Mesenchymal stem cell (in vitro differentiated cells and primary cell): Measurements from ENCODE around the gene IGSF9.

Experiments used
- DNase-seq: peaks from one replicate; pipeline ENCODE4 v3.0.0-alpha.2; 2013
- H2AFZ ChIP-seq: one replicate; pipeline ENCODE4 v1.6.1; 2013; ENCODE audit warnings: low read depth, mild to moderate bottlenecking, control low read depth, inconsistent platforms, low read length, moderate library complexity
- H2AK5ac ChIP-seq: 2 replicates; pipeline ENCODE4 v1.6.1; 2013; ENCODE audit warnings: low read length, moderate library complexity, mild to moderate bottlenecking, inconsistent platforms; ENCODE audit not compliant: severe bottlenecking
- H2BK120ac ChIP-seq: one replicate; pipeline ENCODE4 v1.6.1; 2013; ENCODE audit warnings: low read depth, mild to moderate bottlenecking, inconsistent platforms, low read length, moderate library complexity
- H2BK12ac ChIP-seq, 2 experiments: one replicate each; pipeline ENCODE4 v1.6.1; 2013; ENCODE audit warnings: inconsistent platforms in 2 of 2, low read length in 2 of 2, mild to moderate bottlenecking in 2 of 2, moderate library complexity in 2 of 2, control low read depth in 1 of 2
- H2BK15ac ChIP-seq: one replicate; pipeline ENCODE4 v1.6.1; 2013; ENCODE audit warnings: mild to moderate bottlenecking, low read depth, inconsistent platforms; ENCODE audit not compliant: poor library complexity, severe bottlenecking
- H2BK5ac ChIP-seq: 2 replicates; pipeline ENCODE4 v1.6.1; 2013; ENCODE audit warnings: low read depth, mild to moderate bottlenecking, low read length, control low read depth, inconsistent platforms; ENCODE audit not compliant: poor library complexity, severe bottlenecking
- H3K14ac ChIP-seq, 2 experiments: one replicate each; pipeline ENCODE4 v1.6.1; 2013; ENCODE audit warnings: inconsistent platforms in 2 of 2, low read length in 2 of 2, control low read depth in 1 of 2, mild to moderate bottlenecking in 1 of 2, moderate library complexity in 1 of 2
- H3K18ac ChIP-seq, 2 experiments: one replicate each; pipeline ENCODE4 v1.6.1; 2013; ENCODE audit warnings: inconsistent platforms in 2 of 2, low read length in 2 of 2, control low read depth in 1 of 2, low read depth in 1 of 2, mild to moderate bottlenecking in 1 of 2
- H3K23ac ChIP-seq, 2 experiments: one replicate each; pipeline ENCODE4 v1.6.1; 2013; ENCODE audit warnings: inconsistent platforms in 2 of 2, low read length in 2 of 2, mild to moderate bottlenecking in 2 of 2, moderate library complexity in 2 of 2, control low read depth in 1 of 2
- H3K27ac ChIP-seq: 2 replicates; pipeline ENCODE4 v1.5.1; 2013; ENCODE audit warnings: mild to moderate bottlenecking, moderate library complexity, low read length, control low read depth, inconsistent platforms; ENCODE audit not compliant: poor library complexity, severe bottlenecking
- H3K27me3 ChIP-seq, 2 experiments: 2 replicates each; pipeline versions ENCODE4 v1.6.1 to v1.7.0; 2013; ENCODE audit warnings: low read length in 2 of 2, mild to moderate bottlenecking in 2 of 2, moderate library complexity in 2 of 2, control low read depth in 1 of 2, inconsistent platforms in 1 of 2; ENCODE audit not compliant: control insufficient read depth in 1 of 2, insufficient read depth in 1 of 2
- H3K36me3 ChIP-seq, 2 experiments: 2 replicates each; pipeline versions ENCODE4 v1.6.1 to v1.7.0; 2013; ENCODE audit warnings: low read length in 2 of 2, control low read depth in 1 of 2, inconsistent platforms in 1 of 2, low read depth in 1 of 2, mild to moderate bottlenecking in 1 of 2; ENCODE audit not compliant: insufficient read depth in 2 of 2, control insufficient read depth in 1 of 2
- H3K4ac ChIP-seq, 2 experiments: one replicate each; pipeline ENCODE4 v1.6.1; 2013; ENCODE audit warnings: inconsistent platforms in 2 of 2, low read length in 2 of 2, mild to moderate bottlenecking in 2 of 2, moderate library complexity in 2 of 2, control low read depth in 1 of 2, low read depth in 1 of 2
- H3K4me1 ChIP-seq: 2 replicates; pipeline ENCODE4 v1.6.1; 2013; ENCODE audit warnings: low read depth, low read length, control low read depth; ENCODE audit not compliant: control insufficient read depth, insufficient read depth
- H3K4me2 ChIP-seq: 2 replicates; pipeline ENCODE4 v1.6.1; 2013; ENCODE audit warnings: low read length, mild to moderate bottlenecking, inconsistent platforms; ENCODE audit not compliant: poor library complexity, severe bottlenecking
- H3K4me3 ChIP-seq, 2 experiments: 2 replicates each; pipeline versions ENCODE4 v1.5.1 to v1.7.0; 2013; ENCODE audit warnings: low read length in 2 of 2, mild to moderate bottlenecking in 2 of 2, control low read depth in 1 of 2, low read depth in 1 of 2; ENCODE audit not compliant: insufficient read depth in 1 of 2
- H3K79me1 ChIP-seq: replicated peaks from 2 replicates; pipeline ENCODE4 v1.6.1; 2013; ENCODE audit warnings: mild to moderate bottlenecking, control low read depth, low read length, inconsistent platforms; ENCODE audit not compliant: poor library complexity, severe bottlenecking
- H3K9ac ChIP-seq: 2 replicates; pipeline ENCODE4 v1.7.0; 2013; ENCODE audit warnings: mild to moderate bottlenecking, low read length, moderate library complexity
- H3K9me3 ChIP-seq: 2 replicates; pipeline ENCODE4 v1.7.0; 2013; ENCODE audit warnings: mild to moderate bottlenecking, low read length; ENCODE audit not compliant: control insufficient read depth
- H4K8ac ChIP-seq: one replicate; pipeline ENCODE4 v1.6.1; 2013; ENCODE audit warnings: inconsistent platforms, mild to moderate bottlenecking, low read length, moderate library complexity
- H4K91ac ChIP-seq: one replicate; pipeline ENCODE4 v1.6.1; 2013; ENCODE audit warnings: mild to moderate bottlenecking, low read length, inconsistent platforms
- WGBS: methylation state at CpG from one replicate; pipeline ENCODE4 v1.1.7; 2013; ENCODE audit warnings: mixed read lengths; 5-methylcytosine and 5-hydroxymethylcytosine counted together

IGSF9 gene

DNA sequence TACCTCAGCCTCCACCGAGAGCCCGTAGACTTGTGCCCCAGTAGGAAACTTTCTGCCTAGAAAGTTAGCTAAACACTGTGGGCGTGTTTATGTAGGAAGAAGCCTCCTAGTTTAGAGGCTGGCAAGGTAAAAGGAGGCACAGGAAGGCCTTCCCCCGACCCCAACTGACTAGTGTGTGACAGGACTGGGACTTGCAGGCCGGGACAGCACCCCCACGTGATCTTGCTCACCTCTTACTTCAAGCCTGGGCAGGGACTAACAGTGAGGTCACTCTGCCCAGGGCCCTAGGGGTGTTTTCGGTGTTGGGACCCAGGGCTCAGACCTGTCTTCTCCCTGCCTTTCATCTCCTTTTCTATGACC lies 19.7 kb downstream of the IGSF9 start:
- peaks cover 30% of the 10 kb centered on the region for H3K4me1 ChIP-seq
- peak overlapping the region; percentile 45 to 98 for H3K4me3 ChIP-seq
- H3K4ac ChIP-seq = peak overlapping the region in 1 of 2 experiments; percentile 17
- H3K27me3 ChIP-seq = peaks cover 4 to 6% of the 10 kb centered on the region in 2 experiments
- peak overlapping the region; percentile 95 for H2BK5ac ChIP-seq
- no peak for DNase-seq
- H3K14ac ChIP-seq = peak overlapping the region in 1 of 2 experiments; percentile 73
- H3K9me3 ChIP-seq = no peaks in the 10 kb centered on the region
- H3K79me1 ChIP-seq = peaks cover 4% of the 10 kb centered on the region
- peak overlapping the region; percentile 87 for H3K4me2 ChIP-seq
- H2AFZ ChIP-seq = peak overlapping the region; percentile 73
- H3K36me3 ChIP-seq = peaks cover 4 to 6% of the 10 kb centered on the region in 2 experiments
- peak overlapping the region; percentile 16 for H3K27ac ChIP-seq
- peak overlapping the region; percentile 18 to 85 for H2BK12ac ChIP-seq
- peak overlapping the region; percentile 55 for H4K91ac ChIP-seq
- peak overlapping the region in 1 of 2 experiments; percentile 23 for H3K23ac ChIP-seq
- H2BK120ac ChIP-seq = peak overlapping the region; percentile 21
- no peak overlapping the region for H2BK15ac ChIP-seq
- H3K18ac ChIP-seq = peak overlapping the region; percentile 71 to 78
- peak overlapping the region; percentile 99 for H3K9ac ChIP-seq
- H2AK5ac ChIP-seq = peak overlapping the region; percentile 34
- WGBS = 6% methylated on average over 6 of the region's 7 CpGs
- peak overlapping the region; percentile 66 for H4K8ac ChIP-seq

DNA sequence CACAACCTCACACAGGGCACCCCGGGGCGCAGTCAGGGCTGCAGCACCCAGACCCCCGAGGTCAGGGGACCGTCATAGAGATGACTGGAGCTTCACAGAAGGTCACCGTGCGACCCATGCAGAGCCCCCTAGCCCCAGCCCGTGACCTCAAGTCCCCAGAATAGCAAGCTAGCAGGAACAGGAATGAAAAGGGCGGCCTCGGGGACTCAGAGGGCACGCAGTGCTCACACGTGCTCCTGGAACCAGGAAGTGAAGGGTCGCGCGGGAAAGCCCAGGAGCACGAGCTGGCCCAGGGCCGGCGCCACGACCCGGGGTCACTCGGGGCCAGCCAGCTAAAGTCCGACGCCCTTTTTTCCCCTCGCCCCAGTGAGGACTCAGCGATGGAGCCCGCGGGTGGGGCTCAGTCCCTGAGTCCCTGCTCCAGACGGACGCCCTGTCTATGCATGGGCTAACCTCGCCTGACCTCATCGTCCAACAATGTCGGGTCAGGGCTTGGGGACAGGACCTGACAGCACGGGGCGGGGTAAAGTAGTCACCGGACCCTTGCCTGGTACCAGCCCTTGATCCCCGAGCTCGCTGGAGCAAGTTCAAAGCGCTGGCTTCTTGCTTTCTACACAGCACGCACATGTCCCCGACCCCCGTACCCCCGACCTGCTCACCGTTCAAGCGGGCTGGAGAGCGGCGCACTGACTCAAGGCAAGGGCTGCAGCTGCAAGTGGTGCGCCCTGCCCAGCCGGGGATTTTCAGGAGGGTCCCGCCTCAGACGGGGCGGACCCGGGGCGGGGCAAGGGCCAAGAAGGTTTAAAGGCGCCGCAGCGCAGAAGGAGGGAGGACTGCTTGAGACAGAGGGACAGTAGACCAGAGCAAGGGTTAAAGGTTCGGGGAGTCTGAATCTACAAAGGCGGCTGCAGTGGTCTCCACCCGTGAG lies 20.4 kb downstream of the IGSF9 start, which contains the start of gene TAGLN2:
Gene TAGLN2 (minus strand): TSS at position 717 of the 928 bp plus-strand sequence. CDS start 4,998 bp downstream, outside the sequence.
- Histone ChIP-seq H3K4ac (peak within 1 kb of the TSS; percentile 80 to 89), H4K8ac (peak within 1 kb of the TSS; percentile 74), H3K4me3 (peak within 1 kb of the TSS; percentile 92 to 98), H3K9me3 (no peaks in the 10 kb centered on the region), H3K36me3 (peaks cover 10 to 11% of the 10 kb centered on the region in 2 experiments), H3K27me3 (peaks cover 0 to 4% of the 10 kb centered on the region in 2 experiments), H3K27ac (peak within 1 kb of the TSS; percentile 94), H4K91ac (peak within 1 kb of the TSS; percentile 90), H3K79me1 (peaks cover 4% of the 10 kb centered on the region), H2BK15ac (no peak within 1 kb of the TSS), H3K9ac (peak within 1 kb of the TSS; percentile 99), H3K14ac (peak within 1 kb of the TSS; percentile 16 to 98), H3K18ac (peak within 1 kb of the TSS; percentile 93 to 98), H2BK5ac (peak within 1 kb of the TSS; percentile 95), H2AFZ (peak within 1 kb of the TSS; percentile 73), H3K4me1 (peaks cover 31% of the 10 kb centered on the region), H2AK5ac (peak within 1 kb of the TSS; percentile 84), H3K23ac (peak within 1 kb of the TSS in 1 of 2 experiments; percentile 98), H2BK12ac (peak within 1 kb of the TSS; percentile 18 to 85), H3K4me2 (peak within 1 kb of the TSS; percentile 87), H2BK120ac (peak within 1 kb of the TSS; percentile 69)
- WGBS = under 1% methylated on average over 58 of the region's 58 CpGs
- DNase-seq = peak; percentile 93

DNA sequence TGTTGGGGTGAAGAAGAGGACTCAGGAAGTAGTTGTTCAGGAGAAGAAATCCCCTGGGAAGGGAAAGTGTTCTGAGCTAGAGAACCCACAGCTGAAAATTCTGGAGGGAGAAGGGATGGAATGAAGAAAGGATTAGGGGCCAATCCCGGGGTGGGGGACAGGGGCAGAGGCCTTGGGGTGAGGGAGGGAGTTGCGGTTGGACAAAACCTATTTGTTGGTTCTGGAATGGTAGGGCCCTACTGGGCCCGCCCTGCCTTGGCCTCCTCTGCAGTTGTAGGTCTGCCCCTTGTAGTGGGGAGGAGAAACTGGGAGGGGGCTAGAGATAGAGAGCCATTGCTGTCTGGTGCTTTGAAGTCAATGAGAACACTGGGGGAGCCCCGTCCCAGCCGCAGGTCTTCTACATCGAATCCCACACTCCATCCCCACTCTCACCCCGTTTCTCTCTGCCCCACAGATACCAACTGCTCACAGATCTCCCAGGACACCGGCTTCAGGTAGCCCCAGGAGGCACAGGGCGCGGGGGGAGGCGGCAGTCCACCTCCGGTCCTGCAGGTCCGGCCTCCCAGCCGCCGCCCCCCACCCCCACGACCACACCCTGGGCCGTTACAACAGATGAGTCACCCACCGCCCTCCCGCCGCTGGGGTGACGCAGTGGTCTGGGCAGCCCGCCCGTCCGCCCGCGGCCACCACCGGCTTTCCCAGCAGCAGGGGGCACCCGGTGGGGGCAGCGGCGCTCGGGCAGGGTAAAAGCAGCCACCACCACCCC lies 21.2 kb downstream of the IGSF9 start:
- peak overlapping the region; percentile 99 for H3K9ac ChIP-seq
- H3K18ac ChIP-seq = peak overlapping the region; percentile 93 to 98
- H2AFZ ChIP-seq = peak overlapping the region; percentile 32
- peaks cover 37% of the 10 kb centered on the region for H3K4me1 ChIP-seq
- peak overlapping the region in 1 of 2 experiments; percentile 93 for H3K14ac ChIP-seq
- peak overlapping the region in 1 of 2 experiments; percentile 76 for H2BK12ac ChIP-seq
- peak overlapping the region; percentile 80 to 89 for H3K4ac ChIP-seq
- no peaks in the 10 kb centered on the region for H3K9me3 ChIP-seq
- peak overlapping the region; percentile 94 for H3K27ac ChIP-seq
- peak overlapping the region; percentile 90 for H4K91ac ChIP-seq
- peak overlapping the region; percentile 87 for H3K4me2 ChIP-seq
- H3K79me1 ChIP-seq = peaks cover 4% of the 10 kb centered on the region
- H3K4me3 ChIP-seq = peak overlapping the region; percentile 92 to 98
- peak overlapping the region; percentile 76 for H2BK5ac ChIP-seq
- peak overlapping the region in 1 of 2 experiments; percentile 57 for H3K23ac ChIP-seq
- H3K27me3 ChIP-seq = no peaks in the 10 kb centered on the region
- H2BK15ac ChIP-seq = peak overlapping the region; percentile 62
- peak overlapping the region; percentile 69 for H2BK120ac ChIP-seq
- WGBS = 2% methylated on average over 29 of the region's 31 CpGs
- H4K8ac ChIP-seq = peak overlapping the region; percentile 74
- H2AK5ac ChIP-seq = peak overlapping the region; percentile 89
- DNase-seq = peak; percentile 93
- peaks cover 19 to 20% of the 10 kb centered on the region in 2 experiments for H3K36me3 ChIP-seq
